Measurements from ENCODE around the gene NMT1.

DNA sequence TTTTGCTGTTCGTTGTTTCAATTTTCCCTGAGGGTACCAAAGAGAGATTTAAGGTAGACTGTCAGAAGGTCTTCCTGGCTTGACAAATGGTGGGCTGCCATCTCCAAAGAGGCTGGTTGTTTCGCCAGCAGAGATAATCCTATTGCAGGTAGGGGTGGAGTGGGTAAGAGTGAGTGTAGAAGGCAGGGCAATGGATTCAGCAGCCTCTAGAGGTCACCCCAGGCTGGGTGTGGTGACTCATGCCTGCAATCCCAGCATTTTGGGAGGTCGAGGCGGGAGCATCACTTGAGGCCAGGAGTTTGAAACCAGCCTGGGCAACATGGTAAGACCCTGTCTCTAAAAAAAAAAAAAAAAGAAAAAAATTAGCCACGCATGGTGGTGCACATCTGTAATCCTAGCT is 44.3 kb upstream of the NMT1 start:
- TF ChIP-seq, protein P1, sequence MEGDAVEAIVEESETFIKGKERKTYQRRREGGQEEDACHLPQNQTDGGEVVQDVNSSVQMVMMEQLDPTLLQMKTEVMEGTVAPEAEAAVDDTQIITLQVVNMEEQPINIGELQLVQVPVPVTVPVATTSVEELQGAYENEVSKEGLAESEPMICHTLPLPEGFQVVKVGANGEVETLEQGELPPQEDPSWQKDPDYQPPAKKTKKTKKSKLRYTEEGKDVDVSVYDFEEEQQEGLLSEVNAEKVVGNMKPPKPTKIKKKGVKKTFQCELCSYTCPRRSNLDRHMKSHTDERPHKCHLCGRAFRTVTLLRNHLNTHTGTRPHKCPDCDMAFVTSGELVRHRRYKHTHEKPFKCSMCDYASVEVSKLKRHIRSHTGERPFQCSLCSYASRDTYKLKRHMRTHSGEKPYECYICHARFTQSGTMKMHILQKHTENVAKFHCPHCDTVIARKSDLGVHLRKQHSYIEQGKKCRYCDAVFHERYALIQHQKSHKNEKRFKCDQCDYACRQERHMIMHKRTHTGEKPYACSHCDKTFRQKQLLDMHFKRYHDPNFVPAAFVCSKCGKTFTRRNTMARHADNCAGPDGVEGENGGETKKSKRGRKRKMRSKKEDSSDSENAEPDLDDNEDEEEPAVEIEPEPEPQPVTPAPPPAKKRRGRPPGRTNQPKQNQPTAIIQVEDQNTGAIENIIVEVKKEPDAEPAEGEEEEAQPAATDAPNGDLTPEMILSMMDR (IDR thresholded peaks at IDR 0.05 in 8 of 11, conservative IDR thresholded peaks at IDR 0.05 in 3 of 11): no peak
- TF ChIP-seq POLR2A (IDR thresholded peaks at IDR 0.05) (no peak), POLR2AphosphoS5 (IDR thresholded peaks at IDR 0.05) (no peak)

Measured in spleen (tissue), 7 donors.